H9 (cell line): ENCODE measurements around the gene SNX25. TPM values are rescaled to one million over a fixed set of nuclear protein-coding genes. Genes with fewer than 3 reads are reported as not detected.

Source experiments
- DNase-seq: peaks from one replicate; pipeline ENCODE4 v3.0.0-alpha.2; 2017
- H2AFZ ChIP-seq: one replicate; pipeline ENCODE4 v1.6.1; 2013; ENCODE audit warnings: mild to moderate bottlenecking, low read length, control low read depth, moderate library complexity
- H2AK5ac ChIP-seq: 2 replicates; pipeline ENCODE4 v1.6.1; 2013; ENCODE audit warnings: low read length, control low read depth, mixed read lengths; ENCODE audit not compliant: insufficient read length
- H2BK120ac ChIP-seq: one replicate; pipeline ENCODE4 v1.6.1; 2013; ENCODE audit warnings: low read depth, mild to moderate bottlenecking, low read length, control low read depth, inconsistent platforms; ENCODE audit not compliant: poor library complexity, severe bottlenecking
- H2BK12ac ChIP-seq: 2 replicates; pipeline ENCODE4 v1.6.1; 2013; ENCODE audit warnings: low read length, control low read depth, mixed read lengths, low read depth; ENCODE audit not compliant: insufficient read length
- H2BK15ac ChIP-seq: 2 replicates; pipeline ENCODE4 v1.6.1; 2013; ENCODE audit warnings: low read depth, low read length, control low read depth
- H2BK20ac ChIP-seq: one replicate; pipeline ENCODE4 v1.6.1; 2013; ENCODE audit warnings: low read depth, mild to moderate bottlenecking, low read length, control low read depth, inconsistent platforms; ENCODE audit not compliant: poor library complexity, severe bottlenecking
- H2BK5ac ChIP-seq: 2 replicates; pipeline ENCODE4 v1.6.1; 2013; ENCODE audit warnings: low read length, control low read depth, mixed read lengths; ENCODE audit not compliant: insufficient read length
- H3K14ac ChIP-seq: 2 replicates; pipeline ENCODE4 v1.6.1; 2013; ENCODE audit warnings: low read length, control low read depth; ENCODE audit not compliant: insufficient read depth
- H3K18ac ChIP-seq: 2 replicates; pipeline ENCODE4 v1.6.1; 2013; ENCODE audit warnings: low read depth, mild to moderate bottlenecking, mixed read lengths, low read length, control low read depth; ENCODE audit not compliant: insufficient read length
- H3K23ac ChIP-seq: 2 replicates; pipeline ENCODE4 v1.6.1; 2013; ENCODE audit warnings: low read length, control low read depth, mixed read lengths, low read depth; ENCODE audit not compliant: insufficient read length
- H3K23me2 ChIP-seq: 2 replicates; pipeline ENCODE4 v1.6.1; 2013; ENCODE audit warnings: low read depth, mild to moderate bottlenecking, mixed read lengths, low read length, control low read depth; ENCODE audit not compliant: insufficient read length, poor library complexity, severe bottlenecking
- H3K27ac ChIP-seq: 2 replicates; pipeline ENCODE4 v1.5.1; 2013; ENCODE audit warnings: low read length, control low read depth, mixed read lengths, low read depth; ENCODE audit not compliant: insufficient read length
- H3K27me3 ChIP-seq: 2 replicates; pipeline ENCODE4 v1.6.1; 2013; ENCODE audit warnings: low read length, control low read depth, inconsistent platforms; ENCODE audit not compliant: insufficient read depth
- H3K4ac ChIP-seq: 2 replicates; pipeline ENCODE4 v1.6.1; 2013; ENCODE audit warnings: low read depth, mild to moderate bottlenecking, control low read depth, inconsistent platforms, low read length, moderate library complexity
- H3K4me1 ChIP-seq: 2 replicates; pipeline ENCODE4 v1.6.1; 2013; ENCODE audit warnings: low read length, control low read depth, inconsistent platforms; ENCODE audit not compliant: insufficient read depth
- H3K4me2 ChIP-seq: 2 replicates; pipeline ENCODE4 v1.6.1; 2013; ENCODE audit warnings: low read length, control low read depth, mixed read lengths; ENCODE audit not compliant: insufficient read length, insufficient read depth
- H3K56ac ChIP-seq: 2 replicates; pipeline ENCODE4 v1.6.1; 2013; ENCODE audit warnings: low read depth, mild to moderate bottlenecking, mixed read lengths, low read length, control low read depth; ENCODE audit not compliant: insufficient read length
- H3K79me1 ChIP-seq: 2 replicates; pipeline ENCODE4 v1.6.1; 2013; ENCODE audit warnings: low read depth, mild to moderate bottlenecking, moderate library complexity, low read length, control low read depth, inconsistent platforms; ENCODE audit not compliant: insufficient read depth, poor library complexity, severe bottlenecking
- H3K79me2 ChIP-seq: 2 replicates; pipeline ENCODE4 v1.6.1; 2013; ENCODE audit warnings: low read length, control low read depth, inconsistent platforms; ENCODE audit not compliant: insufficient read depth
- H3K9ac ChIP-seq: 2 replicates; pipeline ENCODE4 v1.6.1; 2013; ENCODE audit warnings: low read length, control low read depth, mixed read lengths; ENCODE audit not compliant: insufficient read length; ENCODE audit errors: extremely low read depth
- H3K9me3 ChIP-seq: one replicate; pipeline ENCODE4 v1.6.1; 2013; ENCODE audit warnings: low read depth, low read length, inconsistent platforms; ENCODE audit not compliant: control insufficient read depth
- H3T11ph ChIP-seq: one replicate; pipeline ENCODE4 v1.6.1; 2013; ENCODE audit warnings: mild to moderate bottlenecking, low read length, control low read depth, inconsistent platforms
- H4K20me1 ChIP-seq: one replicate; pipeline ENCODE4 v1.6.1; 2013; ENCODE audit not compliant: control insufficient read depth, insufficient read length, insufficient read depth
- H4K5ac ChIP-seq: 2 replicates; pipeline ENCODE4 v1.6.1; 2013; ENCODE audit warnings: low read depth, mild to moderate bottlenecking, mixed read lengths, low read length, control low read depth; ENCODE audit not compliant: insufficient read length
- H4K8ac ChIP-seq: replicated peaks from 2 replicates; pipeline ENCODE4 v1.6.1; 2013; ENCODE audit warnings: low read length, control low read depth, mixed read lengths, low read depth; ENCODE audit not compliant: insufficient read length
- H4K91ac ChIP-seq: 2 replicates; pipeline ENCODE4 v1.6.1; 2013; ENCODE audit warnings: low read depth, mild to moderate bottlenecking, moderate library complexity, mixed read lengths, low read length, control low read depth; ENCODE audit not compliant: insufficient read length
- H3K27ac Mint-ChIP-seq, 3 experiments: 2 replicates in 2 of 3; 3 replicates in 1 of 3; pipeline ENCODE4 v1.8.0; 2020 to 2021; ENCODE audit warnings: mixed read lengths in 3 of 3, mild to moderate bottlenecking in 1 of 3, moderate library complexity in 1 of 3
- H3K27me3 Mint-ChIP-seq: 2 replicates; pipeline ENCODE4 v1.8.0; 2021; ENCODE audit warnings: low read depth, mild to moderate bottlenecking, moderate library complexity, mixed read lengths
- H3K36me3 Mint-ChIP-seq, 3 experiments: 2 replicates in 2 of 3; 3 replicates in 1 of 3; pipeline ENCODE4 v1.8.0; 2020 to 2021; ENCODE audit warnings: low read depth in 3 of 3, mixed read lengths in 3 of 3; ENCODE audit not compliant: insufficient read depth in 1 of 3
- H3K4me1 Mint-ChIP-seq, 2 experiments: 2 replicates each; pipeline ENCODE4 v1.8.0; 2020; ENCODE audit warnings: mixed read lengths in 2 of 2
- H3K4me3 Mint-ChIP-seq, 2 experiments: 2 replicates in 1 of 2; 3 replicates in 1 of 2; pipeline ENCODE4 v1.8.0; 2020 to 2021; ENCODE audit warnings: mild to moderate bottlenecking in 2 of 2, mixed read lengths in 2 of 2, moderate library complexity in 1 of 2
- H3K9me3 Mint-ChIP-seq, 2 experiments: 2 replicates in 1 of 2; 3 replicates in 1 of 2; pipeline ENCODE4 v1.8.0; 2020; ENCODE audit warnings: mild to moderate bottlenecking in 2 of 2, mixed read lengths in 2 of 2, moderate library complexity in 1 of 2
- WGBS: extraction: QIAGEN DNeasy Blood & Tissue Kit; methylation state at CpG from one replicate; pipeline ENCODE4 v1.1.7; 2013; ENCODE audit warnings: missing lambda C conversion rate, low lambda C conversion rate, mixed read lengths; ENCODE audit not compliant: insufficient read length; ENCODE audit errors: extremely low coverage; 5-methylcytosine and 5-hydroxymethylcytosine counted together
- total RNA-seq: library from RNA; stranded (reverse); gene quantifications from 2 replicates; pipeline ENCODE4 v1.2.1, GENCODE V29; 2021
- TF ChIP-seq, protein P1 (sequence below): fragments of 200-600 bp; sonication (generic); conservative IDR thresholded peaks from 3 replicates; pipeline ENCODE4 v1.8.0; 2021; ENCODE audit warnings: antibody characterized with exemption, mild to moderate bottlenecking

The SNX25 gene
- total RNA-seq, 1 experiment from 2014 or later: 28.2 TPM

- Histone ChIP-seq H4K5ac (no peak overlapping the region), H2BK12ac (no peak overlapping the region), H3K27ac (peak overlapping the region; percentile 75), H3K4me2 (no peak overlapping the region), H2BK120ac (no peak overlapping the region), H2BK20ac (no peak overlapping the region), H3K23ac (no peak overlapping the region), H3K9ac (no peak overlapping the region), H4K91ac (no peak overlapping the region), H3K9me3 (no peaks in the 10 kb centered on the region), H3K18ac (no peak overlapping the region), H3K56ac (no peak overlapping the region), H3T11ph (no peak overlapping the region), H3K23me2 (no peaks in the 10 kb centered on the region), H3K79me2 (no peaks in the 10 kb centered on the region), H3K27me3 (no peaks in the 10 kb centered on the region), H2BK15ac (no peak overlapping the region), H4K8ac (no peak overlapping the region), H3K79me1 (no peaks in the 10 kb centered on the region), H2AFZ (no peak overlapping the region), H3K4me1 (peaks cover 13% of the 10 kb centered on the region), H3K4ac (no peak overlapping the region; the same call in 1 of the 2 replicates), H2AK5ac (no peak overlapping the region), H2BK5ac (no peak overlapping the region), H4K20me1 (no peaks in the 10 kb centered on the region), H3K14ac (no peak overlapping the region)
- Mint-ChIP-seq H3K36me3 (peaks cover 0 to 32% (median 28%) of the 10 kb centered on the region in 3 experiments; a peak in 5 of 7 replicates), H3K4me1 (peaks cover 47 to 52% of the 10 kb centered on the region in 2 experiments), H3K27me3 (no peaks in the 10 kb centered on the region), H3K4me3 (no peak overlapping the region; a peak in 1 of 5 replicates), H3K27ac (peak overlapping the region; percentile 85 to 97 (median 94)), H3K9me3 (no peaks in the 10 kb centered on the region)
- WGBS: no CpG with 5 or more reads among the region's 5 CpGs
- TF ChIP-seq, protein P1, sequence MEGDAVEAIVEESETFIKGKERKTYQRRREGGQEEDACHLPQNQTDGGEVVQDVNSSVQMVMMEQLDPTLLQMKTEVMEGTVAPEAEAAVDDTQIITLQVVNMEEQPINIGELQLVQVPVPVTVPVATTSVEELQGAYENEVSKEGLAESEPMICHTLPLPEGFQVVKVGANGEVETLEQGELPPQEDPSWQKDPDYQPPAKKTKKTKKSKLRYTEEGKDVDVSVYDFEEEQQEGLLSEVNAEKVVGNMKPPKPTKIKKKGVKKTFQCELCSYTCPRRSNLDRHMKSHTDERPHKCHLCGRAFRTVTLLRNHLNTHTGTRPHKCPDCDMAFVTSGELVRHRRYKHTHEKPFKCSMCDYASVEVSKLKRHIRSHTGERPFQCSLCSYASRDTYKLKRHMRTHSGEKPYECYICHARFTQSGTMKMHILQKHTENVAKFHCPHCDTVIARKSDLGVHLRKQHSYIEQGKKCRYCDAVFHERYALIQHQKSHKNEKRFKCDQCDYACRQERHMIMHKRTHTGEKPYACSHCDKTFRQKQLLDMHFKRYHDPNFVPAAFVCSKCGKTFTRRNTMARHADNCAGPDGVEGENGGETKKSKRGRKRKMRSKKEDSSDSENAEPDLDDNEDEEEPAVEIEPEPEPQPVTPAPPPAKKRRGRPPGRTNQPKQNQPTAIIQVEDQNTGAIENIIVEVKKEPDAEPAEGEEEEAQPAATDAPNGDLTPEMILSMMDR: peak; percentile 73
- DNase-seq: peak; percentile 69
Observed at GRCh38 chr4:185304944-185305690, 95.7 kb downstream of the SNX25 start.
